Measurements from ENCODE around the gene DYSF.

The DYSF gene

DNA sequence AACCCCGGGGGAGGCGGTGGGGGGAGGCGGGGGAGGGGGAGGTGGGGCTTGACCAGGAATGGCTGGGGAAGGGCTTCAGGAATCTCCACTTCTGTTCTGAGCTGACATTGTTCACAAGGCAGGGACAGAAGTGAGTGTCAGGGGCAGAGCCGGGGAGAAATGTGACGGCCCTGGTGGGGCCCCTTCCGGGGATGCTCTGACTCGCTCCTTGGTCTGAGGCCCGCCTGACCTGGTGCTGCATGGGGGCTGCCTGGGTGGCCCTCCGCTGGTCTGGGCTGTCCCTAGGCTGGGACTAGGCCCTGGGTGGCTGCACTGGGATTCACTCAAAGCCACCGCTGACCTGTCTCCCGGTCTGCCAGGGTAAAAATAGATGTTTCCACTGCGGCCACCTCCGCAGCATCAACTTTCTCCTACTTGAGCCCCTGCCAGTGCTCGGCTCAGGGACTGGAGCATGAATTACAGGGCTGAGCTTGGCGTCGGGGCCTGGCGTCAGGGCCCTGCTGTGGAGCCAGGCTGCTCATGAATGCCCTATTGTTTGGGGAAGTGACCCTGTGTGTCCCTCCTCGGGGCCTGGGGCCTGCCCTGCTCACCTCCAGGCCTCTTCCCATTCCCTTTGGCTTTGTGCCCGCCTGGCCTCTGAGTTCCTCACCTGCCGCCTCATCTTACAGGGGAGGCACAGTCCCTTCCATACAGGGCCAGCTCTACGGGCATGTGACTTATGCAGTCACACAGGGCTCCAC is 247.5 kb downstream of the DYSF start:
- Histone ChIP-seq H3K36me3 (ENCODE audit: insufficient read depth, low read length) (no peaks in the 10 kb centered on the region), H3K4me3 (ENCODE audit: low read depth, low read length) (no peak overlapping the region), H3K79me2 (ENCODE audit: control insufficient read depth, insufficient read depth, low read length, unreplicated experiment) (no peaks in the 10 kb centered on the region), H3K27me3 (ENCODE audit: insufficient read depth, low read length) (peaks cover 46% of the 10 kb centered on the region), H3K4me1 (ENCODE audit: control insufficient read depth, insufficient read depth, low read length, unreplicated experiment) (no peaks in the 10 kb centered on the region), H3K27ac (ENCODE audit: low read depth, low read length) (no peak overlapping the region), H2AFZ (ENCODE audit: low read length, unreplicated experiment) (no peak overlapping the region)

DNA sequence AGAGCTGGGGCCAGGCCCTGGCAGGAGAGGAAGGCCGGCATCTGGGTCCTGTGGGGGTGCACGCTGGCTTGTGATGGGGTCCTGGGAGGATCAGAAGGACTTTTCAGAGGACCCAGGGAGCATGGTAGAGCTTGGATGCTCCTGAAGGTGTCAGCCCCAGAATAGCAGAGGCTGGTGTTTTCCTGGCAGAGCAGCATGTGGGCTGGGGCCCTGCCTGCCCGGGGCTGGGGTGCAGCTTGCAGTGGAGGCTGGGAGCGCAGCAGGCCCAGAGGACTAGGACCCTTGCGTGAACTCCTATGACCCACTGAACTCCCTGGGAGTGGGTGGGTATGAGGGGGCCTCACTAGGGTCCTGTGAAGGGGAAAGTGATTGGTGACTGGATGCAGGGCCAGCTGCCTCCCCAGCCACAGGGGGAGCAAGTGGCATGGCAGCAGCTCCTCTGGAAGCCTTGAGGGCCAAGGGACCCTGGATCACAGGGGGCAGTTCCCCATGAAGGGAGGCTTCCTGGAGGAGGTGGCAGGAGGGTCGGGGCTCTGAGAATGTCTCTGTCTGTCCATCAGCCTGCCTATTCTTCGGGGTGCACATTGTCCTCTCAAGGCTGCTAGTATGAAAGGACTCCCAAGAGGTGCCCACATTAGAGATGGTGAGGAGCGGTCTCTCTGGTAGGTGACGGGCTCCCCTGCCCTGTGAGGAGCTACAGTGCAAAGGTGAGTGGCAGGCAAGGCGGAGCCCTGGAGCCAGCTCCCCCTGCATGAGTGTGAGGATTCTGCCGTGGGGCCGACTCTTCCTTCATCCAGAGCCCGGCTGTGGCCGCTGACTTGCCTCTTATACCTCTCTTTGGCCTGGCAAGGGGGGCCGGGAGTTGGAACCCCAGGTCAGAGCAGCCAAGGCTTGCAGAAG is 249.0 kb downstream of the DYSF start:
- H3K36me3 ChIP-seq (ENCODE audit: insufficient read depth, low read length), result no peaks in the 10 kb centered on the region
- H3K4me3 ChIP-seq (ENCODE audit: low read depth, low read length), result no peak overlapping the region
- H3K4me1 ChIP-seq (ENCODE audit: control insufficient read depth, insufficient read depth, low read length, unreplicated experiment), result no peaks in the 10 kb centered on the region
- peaks cover 49% of the 10 kb centered on the region for H3K27me3 ChIP-seq (ENCODE audit: insufficient read depth, low read length)
- H2AFZ ChIP-seq (ENCODE audit: low read length, unreplicated experiment), result no peak overlapping the region
- H3K27ac ChIP-seq (ENCODE audit: low read depth, low read length), result no peak overlapping the region
- H3K79me2 ChIP-seq (ENCODE audit: control insufficient read depth, insufficient read depth, low read length, unreplicated experiment), result no peaks in the 10 kb centered on the region

DNA sequence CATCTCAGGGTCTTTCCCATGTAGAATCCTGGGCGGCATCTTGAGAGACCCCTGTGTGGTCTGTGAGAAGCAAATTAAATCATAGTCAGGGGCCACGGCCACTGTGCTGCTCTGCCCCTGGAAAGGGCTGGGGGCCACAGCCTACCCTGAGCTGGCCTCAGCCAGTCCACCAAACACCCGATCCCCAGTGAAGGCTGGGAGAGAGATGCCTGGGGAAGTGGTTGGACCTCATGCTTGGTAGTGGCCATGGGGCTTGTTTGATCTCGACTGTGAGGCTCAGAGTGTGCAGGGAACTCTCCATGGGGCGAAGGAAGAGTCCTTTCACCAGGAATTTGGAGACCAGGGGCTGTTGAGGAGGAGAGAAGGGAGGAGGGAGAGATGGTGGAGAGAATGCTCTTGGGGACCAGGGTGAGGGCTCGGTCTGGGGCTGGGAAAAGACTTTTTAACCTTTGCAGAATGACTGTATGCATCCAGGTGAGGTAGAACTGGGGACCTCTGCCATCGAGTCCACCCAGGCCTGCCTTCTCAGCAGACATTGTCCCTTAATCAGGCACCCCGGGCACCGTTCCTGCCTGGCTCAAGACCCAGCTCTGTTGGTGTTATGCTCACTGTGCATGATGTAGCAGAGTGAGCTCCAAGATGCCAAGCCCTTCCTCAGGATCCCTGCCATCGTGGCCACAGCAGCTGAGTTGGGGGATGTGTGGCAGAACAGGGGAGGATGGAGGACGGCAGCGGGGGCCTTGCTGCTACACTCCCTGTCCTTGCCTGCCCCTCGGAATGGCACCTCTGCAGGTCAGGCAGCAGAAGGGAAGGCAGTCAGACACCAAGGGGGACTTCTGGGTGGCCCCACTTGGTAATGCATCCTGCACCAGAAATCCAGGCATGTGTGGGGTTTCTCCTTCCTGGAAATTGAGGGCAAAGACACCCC is 249.9 kb downstream of the DYSF start:
- Histone ChIP-seq H3K4me3 (ENCODE audit: low read depth, low read length) (no peak overlapping the region), H2AFZ (ENCODE audit: low read length, unreplicated experiment) (no peak overlapping the region), H3K27ac (ENCODE audit: low read depth, low read length) (no peak overlapping the region), H3K79me2 (ENCODE audit: control insufficient read depth, insufficient read depth, low read length, unreplicated experiment) (no peaks in the 10 kb centered on the region), H3K27me3 (ENCODE audit: insufficient read depth, low read length) (peaks cover 44% of the 10 kb centered on the region), H3K4me1 (ENCODE audit: control insufficient read depth, insufficient read depth, low read length, unreplicated experiment) (no peaks in the 10 kb centered on the region), H3K36me3 (ENCODE audit: insufficient read depth, low read length) (no peaks in the 10 kb centered on the region)

DNA sequence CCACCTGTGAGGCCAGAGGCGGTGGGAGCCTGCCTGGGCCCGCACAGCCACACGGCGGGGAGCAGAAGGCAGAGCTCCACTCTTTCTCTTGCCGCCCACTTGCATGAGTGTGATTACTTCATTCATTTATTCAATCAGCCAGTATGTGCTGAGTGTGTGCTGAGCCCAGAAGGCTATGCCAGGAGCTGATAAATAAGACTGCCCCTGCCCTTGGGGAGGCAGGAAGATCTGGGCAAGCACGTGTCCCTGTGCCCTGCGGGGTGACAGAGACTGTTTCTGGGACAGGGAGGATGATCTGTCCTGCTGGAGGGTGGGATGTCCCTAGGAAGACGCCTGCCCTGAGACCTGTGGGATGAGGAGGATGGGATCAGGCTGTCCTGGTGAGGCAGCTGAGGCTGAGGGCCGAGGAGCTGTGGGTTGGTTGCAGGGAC is 250.8 kb downstream of the DYSF start:
- no peaks in the 10 kb centered on the region for H3K4me1 ChIP-seq (ENCODE audit: control insufficient read depth, insufficient read depth, low read length, unreplicated experiment)
- H3K4me3 ChIP-seq (ENCODE audit: low read depth, low read length), result no peak overlapping the region
- H3K36me3 ChIP-seq (ENCODE audit: insufficient read depth, low read length), result no peaks in the 10 kb centered on the region
- H3K27ac ChIP-seq (ENCODE audit: low read depth, low read length), result no peak overlapping the region
- H3K79me2 ChIP-seq (ENCODE audit: control insufficient read depth, insufficient read depth, low read length, unreplicated experiment), result no peaks in the 10 kb centered on the region
- no peak overlapping the region for H2AFZ ChIP-seq (ENCODE audit: low read length, unreplicated experiment)
- peaks cover 40% of the 10 kb centered on the region for H3K27me3 ChIP-seq (ENCODE audit: insufficient read depth, low read length)

DNA sequence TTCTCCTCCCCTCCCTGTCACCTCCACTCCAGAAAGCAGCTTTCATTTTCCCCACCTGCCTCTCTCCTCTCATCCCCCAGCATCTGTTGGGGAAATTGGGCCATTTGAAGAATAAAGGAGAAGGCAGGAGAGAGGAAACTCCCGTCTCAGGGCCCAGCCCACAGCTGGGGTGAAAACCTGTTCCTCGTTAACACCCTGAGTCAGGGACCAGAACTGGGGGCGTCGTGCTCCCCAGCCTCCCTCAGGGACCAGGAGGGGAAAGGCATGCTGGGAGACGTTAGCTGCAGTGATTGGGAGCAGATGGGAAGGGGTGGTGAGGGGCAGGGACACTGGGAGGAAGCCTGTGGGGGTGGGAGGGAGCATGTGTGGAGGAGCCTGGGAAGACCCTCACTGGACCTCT is 251.3 kb downstream of the DYSF start:
- Histone ChIP-seq H3K4me1 (ENCODE audit: control insufficient read depth, insufficient read depth, low read length, unreplicated experiment) (no peaks in the 10 kb centered on the region), H3K27me3 (ENCODE audit: insufficient read depth, low read length) (peaks cover 35% of the 10 kb centered on the region), H3K36me3 (ENCODE audit: insufficient read depth, low read length) (no peaks in the 10 kb centered on the region), H3K4me3 (ENCODE audit: low read depth, low read length) (no peak overlapping the region), H2AFZ (ENCODE audit: low read length, unreplicated experiment) (no peak overlapping the region), H3K27ac (ENCODE audit: low read depth, low read length) (no peak overlapping the region), H3K79me2 (ENCODE audit: control insufficient read depth, insufficient read depth, low read length, unreplicated experiment) (no peaks in the 10 kb centered on the region)

DNA sequence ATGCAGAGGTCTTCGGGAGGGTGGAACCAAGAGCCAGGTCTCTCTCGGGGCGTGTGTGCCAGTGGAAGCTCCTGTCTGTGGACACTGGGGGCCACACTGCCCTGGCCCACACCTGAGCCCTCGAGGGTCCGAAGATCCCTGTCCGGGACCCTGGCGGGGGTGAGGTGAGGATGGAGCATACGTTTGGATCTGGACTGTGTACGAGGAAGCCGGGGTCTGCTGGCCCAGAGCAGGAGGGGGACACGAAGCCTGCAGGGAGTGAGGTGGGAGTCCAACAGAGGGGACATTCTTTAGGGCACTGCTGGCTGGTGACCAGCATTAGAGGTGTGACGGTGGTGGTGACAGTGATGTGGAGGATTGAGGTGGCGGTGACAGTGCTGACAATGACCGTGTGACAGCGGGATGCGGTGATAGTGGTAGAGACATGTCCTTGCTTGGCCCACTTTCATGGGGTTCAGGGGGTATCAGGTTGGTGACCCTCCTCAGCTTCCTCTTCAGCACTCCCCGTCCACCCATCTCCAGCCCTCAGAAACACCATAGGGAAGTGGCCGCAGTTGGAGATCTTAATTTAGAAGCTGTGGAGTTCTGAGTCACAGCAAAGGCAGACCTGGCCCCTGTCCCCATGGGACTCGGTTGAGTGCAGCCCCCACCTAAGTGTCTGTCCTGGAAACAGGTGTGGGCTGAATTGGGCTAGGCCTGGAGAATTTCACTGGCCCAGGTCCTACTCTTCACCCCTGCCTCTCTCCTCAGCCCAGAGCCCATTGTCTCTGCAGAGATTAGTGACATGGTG is 252.0 kb downstream of the DYSF start:
- no peaks in the 10 kb centered on the region for H3K4me1 ChIP-seq (ENCODE audit: control insufficient read depth, insufficient read depth, low read length, unreplicated experiment)
- H3K36me3 ChIP-seq (ENCODE audit: insufficient read depth, low read length), result no peaks in the 10 kb centered on the region
- H2AFZ ChIP-seq (ENCODE audit: low read length, unreplicated experiment), result no peak overlapping the region
- no peak overlapping the region for H3K27ac ChIP-seq (ENCODE audit: low read depth, low read length)
- no peak overlapping the region for H3K4me3 ChIP-seq (ENCODE audit: low read depth, low read length)
- peaks cover 35% of the 10 kb centered on the region for H3K27me3 ChIP-seq (ENCODE audit: insufficient read depth, low read length)
- no peaks in the 10 kb centered on the region for H3K79me2 ChIP-seq (ENCODE audit: control insufficient read depth, insufficient read depth, low read length, unreplicated experiment)

DNA sequence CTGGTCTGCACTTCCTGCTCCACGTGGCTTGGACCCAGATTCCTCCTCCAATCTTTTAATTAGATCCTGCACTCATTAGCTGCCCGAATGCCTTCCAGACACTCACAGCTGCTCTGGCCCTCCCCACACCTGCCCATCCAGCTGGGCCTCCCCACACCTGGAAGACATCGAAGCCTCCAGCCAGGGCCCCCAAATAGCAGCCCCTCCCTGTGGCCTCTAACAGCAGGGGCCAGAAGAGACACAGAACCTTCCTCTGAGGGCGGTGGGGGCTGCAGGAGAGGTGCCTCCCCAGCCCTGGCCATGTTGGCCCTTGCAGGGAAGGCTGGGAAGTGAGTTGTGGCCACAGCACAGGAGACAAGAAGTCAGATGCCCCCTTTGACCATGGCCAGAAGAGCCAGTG is 252.8 kb downstream of the DYSF start:
- Histone ChIP-seq H3K4me3 (ENCODE audit: low read depth, low read length) (no peak overlapping the region), H3K27ac (ENCODE audit: low read depth, low read length) (no peak overlapping the region), H3K27me3 (ENCODE audit: insufficient read depth, low read length) (peaks cover 35% of the 10 kb centered on the region), H2AFZ (ENCODE audit: low read length, unreplicated experiment) (no peak overlapping the region), H3K4me1 (ENCODE audit: control insufficient read depth, insufficient read depth, low read length, unreplicated experiment) (peaks cover 5% of the 10 kb centered on the region), H3K79me2 (ENCODE audit: control insufficient read depth, insufficient read depth, low read length, unreplicated experiment) (no peaks in the 10 kb centered on the region), H3K36me3 (ENCODE audit: insufficient read depth, low read length) (no peaks in the 10 kb centered on the region)

DNA sequence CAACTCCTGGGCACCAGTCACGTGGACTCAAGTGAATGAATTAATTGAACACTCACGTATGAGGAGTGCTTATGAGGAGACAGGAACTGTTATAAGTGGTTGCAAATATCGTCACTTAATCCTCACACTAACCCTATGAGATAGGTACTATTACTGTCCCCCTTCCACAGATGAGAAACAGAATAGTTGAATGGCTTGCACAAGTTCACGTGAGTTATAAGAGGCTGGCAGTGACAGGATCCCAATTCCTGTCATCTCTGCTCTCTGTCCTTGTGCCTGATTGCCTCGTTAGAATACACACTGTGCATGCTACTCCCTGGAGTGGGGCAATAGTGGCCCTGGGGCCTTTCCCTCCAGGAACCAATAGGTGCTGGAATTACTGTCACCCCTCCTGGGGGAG is 253.5 kb downstream of the DYSF start:
- H3K27ac ChIP-seq (ENCODE audit: low read depth, low read length), result no peak overlapping the region
- peaks cover 7% of the 10 kb centered on the region for H3K4me1 ChIP-seq (ENCODE audit: control insufficient read depth, insufficient read depth, low read length, unreplicated experiment)
- H2AFZ ChIP-seq (ENCODE audit: low read length, unreplicated experiment), result no peak overlapping the region
- no peak overlapping the region for H3K4me3 ChIP-seq (ENCODE audit: low read depth, low read length)
- peaks cover 35% of the 10 kb centered on the region for H3K27me3 ChIP-seq (ENCODE audit: insufficient read depth, low read length)
- no peaks in the 10 kb centered on the region for H3K79me2 ChIP-seq (ENCODE audit: control insufficient read depth, insufficient read depth, low read length, unreplicated experiment)
- no peaks in the 10 kb centered on the region for H3K36me3 ChIP-seq (ENCODE audit: insufficient read depth, low read length)

DNA sequence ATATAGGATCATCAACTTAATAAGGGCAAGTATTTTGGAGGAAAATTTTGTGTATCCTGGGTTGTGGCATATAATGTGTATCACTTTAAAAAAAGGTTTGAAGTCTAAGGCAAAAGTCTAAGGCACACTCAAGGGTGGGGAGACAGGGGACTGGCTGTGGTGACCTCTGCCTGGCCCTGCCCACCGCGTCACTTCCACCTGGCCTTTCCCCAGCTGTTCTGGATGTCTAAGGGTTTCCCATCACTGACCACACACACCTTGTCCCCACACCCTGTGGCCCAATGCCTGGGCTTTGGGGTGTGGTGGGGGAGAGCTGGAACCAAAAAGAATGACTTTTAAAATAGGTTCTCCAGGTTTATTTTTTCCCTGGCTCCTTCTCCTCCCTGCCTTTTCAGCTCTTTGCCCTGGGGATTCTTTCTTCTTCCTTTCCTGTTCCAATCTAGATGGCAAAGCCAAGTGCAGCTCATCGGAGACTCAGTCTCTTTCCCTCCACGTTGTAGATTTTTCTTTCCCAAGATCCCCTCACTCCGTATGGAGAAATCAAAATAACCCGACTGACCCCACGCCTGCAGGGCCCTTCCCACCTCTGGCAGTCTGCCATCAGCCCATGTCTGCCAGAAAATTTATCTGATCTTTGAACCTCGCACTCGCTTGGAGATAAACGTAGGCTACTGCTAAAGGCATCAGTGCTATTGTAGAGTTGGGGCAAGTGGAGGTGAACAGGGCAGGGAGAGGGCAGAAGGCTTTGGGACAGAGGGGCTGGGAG is 257.2 kb downstream of the DYSF start:
- Histone ChIP-seq H3K36me3 (ENCODE audit: insufficient read depth, low read length) (no peaks in the 10 kb centered on the region), H2AFZ (ENCODE audit: low read length, unreplicated experiment) (no peak overlapping the region), H3K4me3 (ENCODE audit: low read depth, low read length) (no peak overlapping the region), H3K79me2 (ENCODE audit: control insufficient read depth, insufficient read depth, low read length, unreplicated experiment) (no peaks in the 10 kb centered on the region), H3K27ac (ENCODE audit: low read depth, low read length) (no peak overlapping the region), H3K27me3 (ENCODE audit: insufficient read depth, low read length) (peaks cover 18% of the 10 kb centered on the region), H3K4me1 (ENCODE audit: control insufficient read depth, insufficient read depth, low read length, unreplicated experiment) (peaks cover 21% of the 10 kb centered on the region)

Measured in ACC112 (cell line).